Measurements from ENCODE around the gene ZNF219. TPM values are rescaled to one million over a fixed set of nuclear protein-coding genes. Genes with fewer than 3 reads are reported as not detected.

ZNF219 gene
- total and polyA plus RNA-seq, 2 of the 13 experiments (the other 11 are each of a cell fraction or from before 2014, with no cell fraction given), result 34.5 to 36.6 TPM

GRCh38 chr14:21054123-21054767, 44.2 kb downstream of the ZNF219 start (continued):
- TF ChIP-seq SKIL (CRISPR knock-in tag; IDR thresholded peaks at IDR 0.05; ENCODE audit: borderline replicate concordance) (peak; percentile 89; the same call in 1 of the 2 replicates), CBX2 (IDR thresholded peaks at IDR 0.05; ENCODE audit: low read depth, low read length) (no peak), CBX2 (CRISPR knock-in tag; IDR thresholded peaks at IDR 0.05; ENCODE audit: low read depth) (no peak), CCAR2 (optimal IDR thresholded peaks at IDR 0.05; ENCODE audit: low read depth, low read length) (no peak), ZBTB2 (CRISPR knock-in tag; IDR thresholded peaks at IDR 0.05; ENCODE audit: low read depth) (peak; percentile 64; the same call in 1 of the 2 replicates), ZNF441 (CRISPR knock-in tag; IDR thresholded peaks at IDR 0.05; ENCODE audit: borderline replicate concordance) (peak; percentile 87), ZBTB26 (CRISPR knock-in tag; IDR thresholded peaks at IDR 0.05; ENCODE audit: borderline replicate concordance) (no peak), RFXANK (CRISPR knock-in tag; IDR thresholded peaks at IDR 0.05) (no peak), ZNF562 (CRISPR knock-in tag; IDR thresholded peaks at IDR 0.05; ENCODE audit: borderline replicate concordance) (no peak), KDM6A (CRISPR knock-in tag; IDR thresholded peaks at IDR 0.05; ENCODE audit: low read depth) (peak; percentile 98), SSRP1 (CRISPR knock-in tag; IDR thresholded peaks at IDR 0.05) (0 out of 2 replicates have a peak, but pooled peaks have one; percentile 29), NFRKB (IDR thresholded peaks at IDR 0.05) (no peak), ZNF343 (CRISPR knock-in tag; IDR thresholded peaks at IDR 0.05) (no peak), ERF (CRISPR knock-in tag; IDR thresholded peaks at IDR 0.05) (peak; percentile 88; the same call in 1 of the 2 replicates), ZNF552 (CRISPR knock-in tag; IDR thresholded peaks at IDR 0.05; ENCODE audit: borderline replicate concordance) (peak; percentile 72; the same call in 1 of the 2 replicates), FIP1L1 (IDR thresholded peaks at IDR 0.05; ENCODE audit: borderline replicate concordance, insufficient read depth, low read depth, low read length) (no peak), ZNF432 (CRISPR knock-in tag; IDR thresholded peaks at IDR 0.05; ENCODE audit: borderline replicate concordance) (no peak), BRD4 (CRISPR knock-in tag; IDR thresholded peaks at IDR 0.05) (peak; percentile 91), ZNF543 (CRISPR knock-in tag; IDR thresholded peaks at IDR 0.05) (no peak; the same call in 1 of the 2 replicates), KMT2B (CRISPR knock-in tag; IDR thresholded peaks at IDR 0.05) (no peak), HDAC6 (IDR thresholded peaks at IDR 0.05; ENCODE audit: low read depth, low read length) (no peak), CBFB (CRISPR knock-in tag; IDR thresholded peaks at IDR 0.05) (peak; percentile 61), ZNF124 (CRISPR knock-in tag; IDR thresholded peaks at IDR 0.05) (peak; percentile 83), THRA (CRISPR knock-in tag; IDR thresholded peaks at IDR 0.05; ENCODE audit: borderline replicate concordance) (peak; percentile 97), ZNF768 (CRISPR knock-in tag; IDR thresholded peaks at IDR 0.05) (no peak), ZNF3 (CRISPR knock-in tag; IDR thresholded peaks at IDR 0.05) (no peak), ZNF850 (CRISPR knock-in tag; conservative IDR thresholded peaks at IDR 0.05) (0 out of 2 replicates have a peak, but pooled peaks have one; percentile 47)

Data from HepG2 (cell line).